ENCODE measurements around the gene CCDC197.

Gene CCDC197

DNA sequence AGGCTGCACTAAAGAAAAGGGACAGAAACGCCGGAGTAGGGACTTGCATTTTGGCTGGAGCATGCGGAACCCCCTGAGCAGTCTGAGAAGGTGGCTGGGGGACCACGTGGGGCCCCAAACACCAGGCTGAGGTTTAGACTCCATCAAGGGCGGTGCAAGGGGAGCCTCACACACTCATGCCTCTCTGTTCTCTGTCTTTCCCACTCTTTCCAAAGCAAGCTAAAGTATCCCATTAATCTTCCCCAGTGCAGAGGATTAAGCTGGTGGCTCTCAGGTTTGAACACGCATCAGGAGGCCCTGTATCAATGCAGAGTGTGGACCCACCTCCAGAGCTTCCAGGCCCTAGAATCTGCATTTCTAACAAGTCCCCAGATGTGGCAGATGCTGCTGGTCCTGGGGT, 13.5 kb downstream of the CCDC197 start:
- Histone ChIP-seq H3K4me3 (ENCODE audit: low read length, poor library complexity, severe bottlenecking) (no peak overlapping the region), H3K36me3 (ENCODE audit: insufficient read depth, low read length) (no peaks in the 10 kb centered on the region), H3K4me1 (ENCODE audit: insufficient read depth, low read length, poor library complexity, severe bottlenecking) (peaks cover 5% of the 10 kb centered on the region), H3K9me3 (ENCODE audit: insufficient read depth, low read depth, low read length) (no peaks in the 10 kb centered on the region), H3K9ac (ENCODE audit: low read depth, low read length, poor library complexity, severe bottlenecking) (no peak overlapping the region), H4K20me1 (ENCODE audit: insufficient read depth, low read length, poor library complexity, severe bottlenecking) (no peaks in the 10 kb centered on the region), H3K27me3 (ENCODE audit: insufficient read depth, low read length, poor library complexity, severe bottlenecking) (no peaks in the 10 kb centered on the region), H2AFZ (ENCODE audit: low read length) (no peak overlapping the region), H3K79me2 (ENCODE audit: insufficient read depth, low read length) (no peaks in the 10 kb centered on the region), H3F3A (ENCODE audit: low read depth) (no peaks in the 10 kb centered on the region), H3K9me2 (replicated peaks; ENCODE audit: low read depth, low read length) (no peaks in the 10 kb centered on the region), H3K4me2 (ENCODE audit: low read depth, low read length, poor library complexity, severe bottlenecking) (no peak overlapping the region)
- TF ChIP-seq EZH2phosphoT487 (IDR thresholded peaks at IDR 0.05; ENCODE audit: borderline replicate concordance) (no peak), CTCF (conservative IDR thresholded peaks at IDR 0.05; ENCODE audit: low read length) (no peak)

- Histone ChIP-seq H4K20me1 (ENCODE audit: insufficient read depth, low read length, poor library complexity, severe bottlenecking) (no peaks in the 10 kb centered on the region), H3K27me3 (ENCODE audit: insufficient read depth, low read length, poor library complexity, severe bottlenecking) (no peaks in the 10 kb centered on the region), H3K4me3 (ENCODE audit: low read length, poor library complexity, severe bottlenecking) (no peak overlapping the region), H3K9me3 (ENCODE audit: insufficient read depth, low read depth, low read length) (no peaks in the 10 kb centered on the region), H3F3A (ENCODE audit: low read depth) (no peaks in the 10 kb centered on the region), H3K4me1 (ENCODE audit: insufficient read depth, low read length, poor library complexity, severe bottlenecking) (peaks cover 5% of the 10 kb centered on the region), H3K9ac (ENCODE audit: low read depth, low read length, poor library complexity, severe bottlenecking) (no peak overlapping the region), H3K9me2 (replicated peaks; ENCODE audit: low read depth, low read length) (no peaks in the 10 kb centered on the region), H3K79me2 (ENCODE audit: insufficient read depth, low read length) (no peaks in the 10 kb centered on the region), H2AFZ (ENCODE audit: low read length) (no peak overlapping the region), H3K36me3 (ENCODE audit: insufficient read depth, low read length) (no peaks in the 10 kb centered on the region), H3K4me2 (ENCODE audit: low read depth, low read length, poor library complexity, severe bottlenecking) (peak overlapping the region; percentile 64)
- no peak for TF ChIP-seq EZH2phosphoT487 (IDR thresholded peaks at IDR 0.05; ENCODE audit: borderline replicate concordance)
- TF ChIP-seq CTCF (conservative IDR thresholded peaks at IDR 0.05; ENCODE audit: low read length): no peak
These were observed 14.7 kb downstream of the CCDC197 start for GRCh38 chr14:94011795-94012194.

DNA sequence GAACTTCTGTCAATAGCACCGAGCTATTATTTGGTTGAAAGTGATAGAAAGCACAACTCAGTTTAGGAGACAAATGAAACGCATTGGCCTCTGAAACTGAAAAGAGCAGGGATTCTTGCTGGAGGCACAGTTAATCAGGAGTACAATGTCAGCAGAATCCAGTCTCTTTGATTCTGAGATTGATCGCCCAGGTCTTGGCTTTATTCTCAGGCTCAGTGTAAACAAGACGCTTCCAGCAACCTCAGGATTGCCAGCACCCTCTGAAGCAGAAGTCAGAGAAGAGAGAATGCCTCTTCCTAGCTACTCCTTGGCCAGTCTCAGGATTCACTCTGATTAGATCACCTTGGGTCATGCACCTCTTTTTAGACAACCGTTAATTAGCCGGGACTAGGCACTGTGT, 17.3 kb downstream of the CCDC197 start:
- Histone ChIP-seq H3K36me3 (ENCODE audit: insufficient read depth, low read length) (no peaks in the 10 kb centered on the region), H3K4me3 (ENCODE audit: low read length, poor library complexity, severe bottlenecking) (no peak overlapping the region), H3K9me2 (replicated peaks; ENCODE audit: low read depth, low read length) (no peaks in the 10 kb centered on the region), H4K20me1 (ENCODE audit: insufficient read depth, low read length, poor library complexity, severe bottlenecking) (no peaks in the 10 kb centered on the region), H3F3A (ENCODE audit: low read depth) (no peaks in the 10 kb centered on the region), H3K4me1 (ENCODE audit: insufficient read depth, low read length, poor library complexity, severe bottlenecking) (peaks cover 5% of the 10 kb centered on the region), H2AFZ (ENCODE audit: low read length) (no peak overlapping the region), H3K9me3 (ENCODE audit: insufficient read depth, low read depth, low read length) (no peaks in the 10 kb centered on the region), H3K9ac (ENCODE audit: low read depth, low read length, poor library complexity, severe bottlenecking) (no peak overlapping the region), H3K4me2 (ENCODE audit: low read depth, low read length, poor library complexity, severe bottlenecking) (no peak overlapping the region), H3K79me2 (ENCODE audit: insufficient read depth, low read length) (no peaks in the 10 kb centered on the region), H3K27me3 (ENCODE audit: insufficient read depth, low read length, poor library complexity, severe bottlenecking) (no peaks in the 10 kb centered on the region)
- TF ChIP-seq EZH2phosphoT487 (IDR thresholded peaks at IDR 0.05; ENCODE audit: borderline replicate concordance): no peak
- TF ChIP-seq CTCF (conservative IDR thresholded peaks at IDR 0.05; ENCODE audit: low read length): no peak

Measured in Loucy (cell line).